PC-9 (cell line): ENCODE results near the gene NPEPL1. TPM values are rescaled to one million over a fixed set of nuclear protein-coding genes. Genes with fewer than 3 reads are reported as not detected.
"Not testable (repeated sequence)": the region's sequence is repeated elsewhere in the genome, so short reads cannot be mapped to it uniquely, and the experiment has no call there.

Source experiments
- BruUV-seq: library from RNA; stranded (reverse); fragments of 400-500 nt; replicated peaks from 2 replicates; lab custom pipeline; 2021; lab: Mats Ljungman, UMichigan
- CTCF ChIA-PET: fragments of 300-600 bp; sonication (Branson Sonifier 250); formaldehyde crosslinking; loops from one replicate; lab custom pipeline; 2022; ENCODE audit warnings: antibody characterized with exemption; lab: Charles Lee
- POLR2A ChIA-PET: fragments of 300-600 bp; sonication (Branson Sonifier 250); formaldehyde crosslinking; loops from one replicate; lab custom pipeline; 2022; ENCODE audit warnings: antibody characterized with exemption; ENCODE audit not compliant: unreplicated experiment; lab: Charles Lee
- DNase-seq, 2 experiments: peaks; one replicate each; pipeline versions ENCODE4 v3.0.0 to v3.0.0-alpha.2; 2015 to 2022; ENCODE audit warnings: mixed read lengths in 1 of 2
- H2AFZ ChIP-seq: fragments of 200-600 bp; sonication (generic); 2 replicates; pipeline ENCODE4 v1.8.1; 2017; ENCODE audit warnings: antibody characterized with exemption
- H3F3A ChIP-seq: fragments of 200-600 bp; sonication (generic); 2 replicates; pipeline ENCODE4 v1.8.1; 2017; ENCODE audit warnings: antibody characterized with exemption, mild to moderate bottlenecking, low read depth; ENCODE audit not compliant: insufficient read depth
- H3K27ac ChIP-seq: fragments of 200-600 bp; sonication (generic); 2 replicates; pipeline ENCODE4 v1.6.1; 2016; ENCODE audit warnings: mixed run types
- H3K27me3 ChIP-seq: fragments of 200-600 bp; sonication (generic); 2 replicates; pipeline ENCODE4 v1.6.1; 2016; ENCODE audit warnings: low read depth, mixed run types; ENCODE audit not compliant: insufficient read depth
- H3K36me3 ChIP-seq: fragments of 200-600 bp; sonication (generic); 2 replicates; pipeline ENCODE4 v1.6.1; 2016; ENCODE audit warnings: low read depth, mixed run types
- H3K4me1 ChIP-seq: fragments of 200-600 bp; sonication (generic); replicated peaks from 2 replicates; pipeline ENCODE4 v1.6.1; 2016; ENCODE audit warnings: mixed run types; ENCODE audit not compliant: insufficient read depth
- H3K4me2 ChIP-seq: fragments of 200-600 bp; sonication (generic); 2 replicates; pipeline ENCODE4 v1.6.1; 2017; ENCODE audit warnings: mixed run types
- H3K4me3 ChIP-seq: fragments of 200-600 bp; sonication (generic); 2 replicates; pipeline ENCODE4 v1.6.1; 2016; ENCODE audit warnings: mixed run types
- H3K79me2 ChIP-seq: fragments of 200-600 bp; sonication (generic); 2 replicates; pipeline ENCODE4 v1.6.1; 2017; ENCODE audit warnings: low read depth, mixed run types
- H3K9me2 ChIP-seq: fragments of 200-600 bp; sonication (generic); 2 replicates; pipeline ENCODE4 v1.8.1; 2017; ENCODE audit warnings: mild to moderate bottlenecking; ENCODE audit not compliant: insufficient read depth
- H3K9me3 ChIP-seq: fragments of 200-600 bp; sonication (generic); 2 replicates; pipeline ENCODE4 v1.8.1; 2016; ENCODE audit warnings: low read depth; ENCODE audit not compliant: insufficient read depth
- H4K20me1 ChIP-seq: fragments of 200-600 bp; sonication (generic); 2 replicates; pipeline ENCODE4 v1.8.1; 2017; ENCODE audit not compliant: insufficient read depth
- EZH2 ChIP-seq: fragments of 200-600 bp; sonication (generic); IDR thresholded peaks from 2 replicates; pipeline ENCODE4 v1.8.0; 2017; ENCODE audit warnings: antibody characterized with exemption, low read depth
- intact Hi-C: fragments of 100-400 bp; cut with micrococcal nuclease; formaldehyde crosslinking; loops from one replicate; pipeline ENCODE4 v1.10.0; 2022; ENCODE audit not compliant: unreplicated experiment
- total RNA-seq: library from RNA; stranded (reverse); gene quantifications from 2 replicates; pipeline ENCODE4 v1.2.3, GENCODE V29; 2021
- TF ChIP-seq, protein P1 (sequence below): fragments of 200-600 bp; sonication (generic); conservative IDR thresholded peaks from 2 replicates; pipeline ENCODE4 v1.6.1; 2017; ENCODE audit warnings: mixed run types, antibody characterized with exemption, mild to moderate bottlenecking, moderate library complexity

Gene NPEPL1
- total RNA-seq, 1 experiment from 2014 or later: 24.0 TPM

DNA sequence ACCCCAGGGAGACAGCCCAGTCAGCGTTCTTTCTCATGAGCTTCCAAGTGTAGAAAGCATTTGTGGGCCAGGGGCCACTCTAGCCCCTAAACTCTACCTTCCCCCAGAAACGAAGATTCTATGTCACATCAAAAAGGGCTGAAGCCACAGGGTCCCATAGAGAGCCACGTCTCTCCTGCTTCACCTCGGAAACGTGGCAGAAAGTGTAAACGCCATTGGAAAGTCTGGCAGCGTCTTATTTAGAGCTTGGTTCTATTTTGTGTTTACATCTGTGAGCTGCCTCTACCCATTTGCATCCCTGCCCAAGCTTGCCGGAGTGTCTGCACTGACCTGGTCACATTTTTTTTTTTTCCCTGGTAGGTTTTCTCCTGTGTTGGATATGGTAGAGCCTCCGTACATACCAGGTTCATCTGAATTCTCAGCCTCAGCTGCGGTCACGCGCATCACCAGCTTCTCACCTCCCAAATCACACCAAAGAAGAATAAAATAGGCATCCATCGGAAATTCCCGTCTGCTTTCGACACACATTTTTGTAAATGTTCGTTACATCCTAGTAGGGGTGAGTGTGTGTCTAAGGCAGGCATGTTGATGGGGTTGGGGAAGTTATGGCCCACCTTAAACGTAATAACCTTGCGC is 62.6 kb downstream of the NPEPL1 start:
- H4K20me1 ChIP-seq: no peaks in the 10 kb centered on the region
- H3F3A ChIP-seq: no peaks in the 10 kb centered on the region
- H3K4me1 ChIP-seq: no peaks in the 10 kb centered on the region
- no peaks in the 10 kb centered on the region for H3K9me2 ChIP-seq
- H3K27ac ChIP-seq: no peak overlapping the region
- TF ChIP-seq EZH2: no peak
- TF ChIP-seq, protein P1, sequence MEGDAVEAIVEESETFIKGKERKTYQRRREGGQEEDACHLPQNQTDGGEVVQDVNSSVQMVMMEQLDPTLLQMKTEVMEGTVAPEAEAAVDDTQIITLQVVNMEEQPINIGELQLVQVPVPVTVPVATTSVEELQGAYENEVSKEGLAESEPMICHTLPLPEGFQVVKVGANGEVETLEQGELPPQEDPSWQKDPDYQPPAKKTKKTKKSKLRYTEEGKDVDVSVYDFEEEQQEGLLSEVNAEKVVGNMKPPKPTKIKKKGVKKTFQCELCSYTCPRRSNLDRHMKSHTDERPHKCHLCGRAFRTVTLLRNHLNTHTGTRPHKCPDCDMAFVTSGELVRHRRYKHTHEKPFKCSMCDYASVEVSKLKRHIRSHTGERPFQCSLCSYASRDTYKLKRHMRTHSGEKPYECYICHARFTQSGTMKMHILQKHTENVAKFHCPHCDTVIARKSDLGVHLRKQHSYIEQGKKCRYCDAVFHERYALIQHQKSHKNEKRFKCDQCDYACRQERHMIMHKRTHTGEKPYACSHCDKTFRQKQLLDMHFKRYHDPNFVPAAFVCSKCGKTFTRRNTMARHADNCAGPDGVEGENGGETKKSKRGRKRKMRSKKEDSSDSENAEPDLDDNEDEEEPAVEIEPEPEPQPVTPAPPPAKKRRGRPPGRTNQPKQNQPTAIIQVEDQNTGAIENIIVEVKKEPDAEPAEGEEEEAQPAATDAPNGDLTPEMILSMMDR: no peak
- intact Hi-C loops: no loop called here
- H3K36me3 ChIP-seq: no peaks in the 10 kb centered on the region
- no peaks in the 10 kb centered on the region for H3K79me2 ChIP-seq
- DNase-seq: no peak
- POLR2A ChIA-PET: no interaction called here
- H3K9me3 ChIP-seq: no peaks in the 10 kb centered on the region
- H3K27me3 ChIP-seq: peaks cover 98% of the 10 kb centered on the region
- CTCF ChIA-PET: no interaction called here
- H2AFZ ChIP-seq: no peak overlapping the region
- BruUV-seq: no TSS peak
- H3K4me2 ChIP-seq: no peak overlapping the region
- H3K4me3 ChIP-seq: no peak overlapping the region

- Histone ChIP-seq H3K4me2 (no peak overlapping the region), H3K9me2 (no peaks in the 10 kb centered on the region), H3K4me3 (no peak overlapping the region), H3F3A (no peaks in the 10 kb centered on the region), H3K27me3 (peaks cover 98% of the 10 kb centered on the region), H3K79me2 (no peaks in the 10 kb centered on the region), H3K36me3 (no peaks in the 10 kb centered on the region), H3K27ac (no peak overlapping the region), H3K4me1 (no peaks in the 10 kb centered on the region), H2AFZ (no peak overlapping the region), H3K9me3 (no peaks in the 10 kb centered on the region), H4K20me1 (no peaks in the 10 kb centered on the region)
- BruUV-seq: no TSS peak
- no peak for TF ChIP-seq EZH2
- TF ChIP-seq, protein P1: no peak
- POLR2A ChIA-PET: no interaction called here
- DNase-seq: no peak
- CTCF ChIA-PET: no interaction called here
- intact Hi-C loops: no loop called here
Measured at GRCh38 chr20:58755766-58756449, 63.3 kb downstream of the NPEPL1 start.

GRCh38 chr20:58756450-58756775 is 63.8 kb downstream of the NPEPL1 start:
- no peak for TF ChIP-seq EZH2
- TF ChIP-seq, protein P1: no peak
- H3K27ac ChIP-seq: no peak overlapping the region
- intact Hi-C loops: no loop called here
- no peaks in the 10 kb centered on the region for H3K36me3 ChIP-seq
- H3K4me2 ChIP-seq: no peak overlapping the region
- H2AFZ ChIP-seq: no peak overlapping the region
- BruUV-seq: no TSS peak
- no peaks in the 10 kb centered on the region for H3K4me1 ChIP-seq
- H3K4me3 ChIP-seq: no peak overlapping the region
- H4K20me1 ChIP-seq: no peaks in the 10 kb centered on the region
- ChIA-PET POLR2A (no interaction called here), CTCF (no interaction called here)
- H3F3A ChIP-seq: no peaks in the 10 kb centered on the region
- no peaks in the 10 kb centered on the region for H3K79me2 ChIP-seq
- no peaks in the 10 kb centered on the region for H3K9me3 ChIP-seq
- H3K27me3 ChIP-seq: peaks cover 98% of the 10 kb centered on the region
- no peaks in the 10 kb centered on the region for H3K9me2 ChIP-seq
- no peak for DNase-seq

DNA sequence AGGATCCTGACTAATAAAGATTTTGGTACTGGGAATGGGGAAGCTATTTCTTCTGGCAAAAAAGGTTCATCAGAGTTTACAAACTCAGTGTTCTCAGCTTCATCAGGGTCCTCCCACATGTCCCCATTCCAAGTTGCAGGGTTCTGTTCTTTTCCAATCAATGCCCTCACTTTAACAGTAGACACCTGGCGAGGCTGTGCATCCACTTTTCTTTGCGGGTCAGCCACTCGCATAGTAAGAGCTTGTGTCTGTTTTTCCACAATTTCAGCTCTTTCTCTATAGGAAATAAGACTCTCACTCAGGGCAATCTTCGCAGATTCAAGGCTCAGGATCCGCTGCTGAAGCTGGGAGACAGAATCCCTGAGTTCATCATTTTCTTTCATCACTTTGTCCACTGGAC is 65.0 kb downstream of the NPEPL1 start:
- H3K9me2 ChIP-seq, H2AFZ ChIP-seq, H3K4me2 ChIP-seq, H3K9me3 ChIP-seq, POLR2A ChIA-PET, H3K4me3 ChIP-seq, H4K20me1 ChIP-seq, H3F3A ChIP-seq, H3K79me2 ChIP-seq, intact Hi-C loops, H3K36me3 ChIP-seq, DNase-seq, H3K27ac ChIP-seq, H3K4me1 ChIP-seq, BruUV-seq: not testable (repeated sequence)
- peaks cover 98% of the 10 kb centered on the region for H3K27me3 ChIP-seq
- CTCF ChIA-PET: interaction anchor here (0.6 kb wide), 1 partner anchor 464 kb away, joined by 4 read pairs; no protein-coding TSS in a partner anchor
